GM13977 (cell line): ENCODE data around the gene AGMO.

Experiments
- DNase-seq: peaks from one replicate; pipeline ENCODE4 v3.0.0; 2012; ENCODE audit warnings: low spot score
- CTCF ChIP-seq: IDR thresholded peaks from 2 replicates; pipeline ENCODE4 v1.5.1; 2012; ENCODE audit warnings: mild to moderate bottlenecking, control low read depth; ENCODE audit not compliant: insufficient read depth; ENCODE audit errors: extremely low read depth, missing control alignments
- in situ Hi-C: fragments of 300-500 bp; cut with MboI; formaldehyde crosslinking; loops from one replicate; pipeline ENCODE4 v1.12.0; 2022; ENCODE audit warnings: low sequenced_read_pairs, low pct_unique_long_range_greater_than_20kb, mixed read lengths, inconsistent platforms; ENCODE audit not compliant: unreplicated experiment

The AGMO gene

GRCh38 chr7:15218261-15218660, 343.6 kb downstream of the AGMO start:
- in situ Hi-C loops = no loop called here
- TF ChIP-seq CTCF = no peak
- no peak for DNase-seq

GRCh38 chr7:15215616-15216015, 346.2 kb downstream of the AGMO start:
- no peak for DNase-seq
- no peak for TF ChIP-seq CTCF
- in situ Hi-C loops = no loop called here

- in situ Hi-C loops = no loop called here
- no peak for TF ChIP-seq CTCF
- DNase-seq = no peak
These were observed 346.8 kb downstream of the AGMO start for GRCh38 chr7:15214976-15215375.

- in situ Hi-C loops = no loop called here
- DNase-seq = no peak
- TF ChIP-seq CTCF = no peak
These were observed 348.7 kb downstream of the AGMO start for GRCh38 chr7:15213093-15213492.

- no peak for TF ChIP-seq CTCF
- DNase-seq = no peak
- in situ Hi-C loops = no loop called here
These were observed 352.4 kb downstream of the AGMO start for GRCh38 chr7:15209429-15209828.

GRCh38 chr7:15204421-15204820, 357.4 kb downstream of the AGMO start:
- in situ Hi-C loops = no loop called here
- TF ChIP-seq CTCF = no peak

GRCh38 chr7:15199482-15199881, 362.3 kb downstream of the AGMO start:
- in situ Hi-C loops = no loop called here
- peak; percentile 38 for TF ChIP-seq CTCF
- no peak for DNase-seq

More at GRCh38 chr7:15204421-15204820, 357.4 kb downstream of the AGMO start:
- no peak for DNase-seq
